Nephron (organoid): ENCODE measurements around the gene KIF1B.
A peak's percentile ranks its signal among the peaks of the same experiment; 100 is the strongest.

Experiments used
- H3K27ac Mint-ChIP-seq, 3 experiments: 2 replicates each; pipeline ENCODE4 v1.8.0; 2020; ENCODE audit warnings: mixed read lengths in 3 of 3, mild to moderate bottlenecking in 2 of 3, moderate library complexity in 1 of 3
- H3K27me3 Mint-ChIP-seq: 2 replicates; pipeline ENCODE4 v1.8.0; 2021; ENCODE audit warnings: low read depth, mild to moderate bottlenecking, moderate library complexity, mixed read lengths
- H3K36me3 Mint-ChIP-seq: 2 replicates; pipeline ENCODE4 v1.8.0; 2020; ENCODE audit warnings: low read depth, mixed read lengths
- H3K4me1 Mint-ChIP-seq: 2 replicates; pipeline ENCODE4 v1.8.0; 2020; ENCODE audit warnings: mixed read lengths
- H3K4me3 Mint-ChIP-seq, 3 experiments: 2 replicates each; pipeline ENCODE4 v1.8.0; 2020; ENCODE audit warnings: mild to moderate bottlenecking in 3 of 3, mixed read lengths in 3 of 3, moderate library complexity in 2 of 3
- H3K9me3 Mint-ChIP-seq: 2 replicates; pipeline ENCODE4 v1.8.0; 2020; ENCODE audit warnings: mixed read lengths
- CTCF ChIP-seq, 3 experiments: fragments of 200-600 bp; sonication (generic); IDR thresholded peaks; one replicate each; pipeline ENCODE4 v1.5.0; 2021; ENCODE audit warnings: antibody characterized with exemption in 3 of 3; ENCODE audit not compliant: unreplicated experiment in 3 of 3

The KIF1B gene

GRCh38 chr1:10178597-10179405, 31.6 kb upstream of the KIF1B start:
- Mint-ChIP-seq H3K27me3 (peaks cover 2% of the 10 kb centered on the region), H3K4me1 (peaks cover 51% of the 10 kb centered on the region), H3K9me3 (peaks cover 16% of the 10 kb centered on the region), H3K27ac (peak overlapping the region; percentile 76 to 90 (median 86)), H3K36me3 (peaks cover 55% of the 10 kb centered on the region), H3K4me3 (peak overlapping the region in 2 of 3 experiments; percentile 8 to 62)
- no peak for TF ChIP-seq CTCF (IDR thresholded peaks at IDR 0.05; ENCODE audit: unreplicated experiment in 3 of 3)

- Mint-ChIP-seq H3K4me1 (peaks cover 55% of the 10 kb centered on the region), H3K36me3 (peaks cover 53% of the 10 kb centered on the region), H3K27me3 (peaks cover 4% of the 10 kb centered on the region), H3K27ac (peak overlapping the region; percentile 76 to 90 (median 86)), H3K4me3 (peak overlapping the region; percentile 13 to 62 (median 32)), H3K9me3 (peaks cover 15% of the 10 kb centered on the region)
- TF ChIP-seq CTCF (IDR thresholded peaks at IDR 0.05; ENCODE audit: unreplicated experiment in 3 of 3): no peak
Observed at GRCh38 chr1:10179406-10180091, 30.8 kb upstream of the KIF1B start.

GRCh38 chr1:10181154-10181553, 29.2 kb upstream of the KIF1B start:
- Mint-ChIP-seq H3K4me1 (peaks cover 55% of the 10 kb centered on the region), H3K9me3 (peaks cover 4% of the 10 kb centered on the region), H3K27me3 (peaks cover 4% of the 10 kb centered on the region), H3K4me3 (peak overlapping the region in 1 of 3 experiments; percentile 27), H3K36me3 (peaks cover 45% of the 10 kb centered on the region), H3K27ac (peak overlapping the region; percentile 19 to 86 (median 47))
- TF ChIP-seq CTCF (IDR thresholded peaks at IDR 0.05; ENCODE audit: unreplicated experiment in 3 of 3): no peak

GRCh38 chr1:10185759-10186158, 24.6 kb upstream of the KIF1B start:
- Mint-ChIP-seq H3K9me3 (peaks cover 7% of the 10 kb centered on the region), H3K36me3 (peaks cover 33% of the 10 kb centered on the region), H3K4me1 (peaks cover 25% of the 10 kb centered on the region), H3K4me3 (no peak overlapping the region), H3K27me3 (peaks cover 7% of the 10 kb centered on the region), H3K27ac (no peak overlapping the region)
- TF ChIP-seq CTCF (IDR thresholded peaks at IDR 0.05; ENCODE audit: unreplicated experiment in 3 of 3): no peak

- peaks cover 23% of the 10 kb centered on the region for H3K4me1 Mint-ChIP-seq
- no peak for TF ChIP-seq CTCF (IDR thresholded peaks at IDR 0.05; ENCODE audit: unreplicated experiment in 3 of 3)
- peaks cover 7% of the 10 kb centered on the region for H3K9me3 Mint-ChIP-seq
- no peak overlapping the region for H3K27ac Mint-ChIP-seq
- H3K36me3 Mint-ChIP-seq: peaks cover 27% of the 10 kb centered on the region
- no peak overlapping the region for H3K4me3 Mint-ChIP-seq
- peaks cover 7% of the 10 kb centered on the region for H3K27me3 Mint-ChIP-seq
Observed at GRCh38 chr1:10186331-10187025, 23.9 kb upstream of the KIF1B start.
